ENCODE data around the gene AIP.

AIP gene

DNA sequence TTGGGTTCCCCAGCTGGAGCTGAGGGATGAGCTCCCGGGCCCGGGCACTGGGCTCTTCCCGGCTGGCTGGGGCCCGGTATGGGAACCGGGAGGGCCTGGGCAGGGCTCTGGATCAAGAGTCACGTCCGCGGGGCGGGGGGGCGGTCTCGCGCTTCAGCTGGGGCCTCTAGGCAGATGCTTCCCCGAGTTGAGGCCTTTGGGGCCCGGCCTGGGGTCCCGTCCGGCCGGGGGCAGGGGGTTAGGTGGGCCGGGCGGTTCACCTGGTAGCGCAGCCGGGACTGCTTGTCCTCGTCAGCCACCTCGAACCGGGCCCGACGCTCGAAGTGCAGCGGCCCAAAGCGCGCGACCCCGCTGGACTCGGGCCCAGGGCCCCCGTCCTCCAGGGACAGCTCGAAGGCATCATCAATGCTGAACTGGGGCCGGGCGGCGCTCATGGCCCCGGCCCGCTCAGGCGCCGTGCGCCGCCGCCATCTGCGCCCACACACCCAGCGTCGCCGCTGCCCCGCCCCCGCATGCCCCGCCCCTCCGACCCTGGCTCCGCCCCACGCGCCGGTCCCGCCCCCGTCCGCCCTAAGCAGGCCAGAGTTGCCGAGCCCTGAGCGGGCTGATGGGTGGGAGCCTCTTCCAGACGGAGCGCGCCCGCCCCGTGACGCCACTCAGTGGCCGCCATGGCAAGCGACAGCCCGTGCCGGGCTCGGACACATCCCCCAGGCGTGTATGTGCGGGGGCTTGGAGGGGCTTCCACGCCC lies 13.9 kb upstream of the AIP start, which contains the start of gene TMEM134 (continued):
- TF ChIP-seq WT1 (tag by site-specific recombination; IDR thresholded peaks at IDR 0.05) (no peak), MYNN (tag by site-specific recombination; IDR thresholded peaks at IDR 0.05; ENCODE audit: borderline replicate concordance) (no peak), ZNF514 (tag by site-specific recombination; IDR thresholded peaks at IDR 0.05) (no peak), ZNF214 (tag by site-specific recombination; IDR thresholded peaks at IDR 0.05; ENCODE audit: borderline replicate concordance) (no peak), ZNF629 (tag by site-specific recombination; IDR thresholded peaks at IDR 0.05) (peak; percentile 48; the same call in 1 of the 2 replicates), ZEB2 (tag by site-specific recombination; IDR thresholded peaks at IDR 0.05) (no peak), ZNF433 (tag by site-specific recombination; IDR thresholded peaks at IDR 0.05; ENCODE audit: low read depth) (no peak), ZNF660 (tag by site-specific recombination; IDR thresholded peaks at IDR 0.05) (no peak), SALL2 (tag by site-specific recombination; IDR thresholded peaks at IDR 0.05; ENCODE audit: borderline replicate concordance) (no peak), ZNF335 (tag by site-specific recombination; conservative IDR thresholded peaks at IDR 0.05) (peak; percentile 69), ZNF747 (tag by site-specific recombination; IDR thresholded peaks at IDR 0.05) (no peak), ZNF23 (tag by site-specific recombination; IDR thresholded peaks at IDR 0.05; ENCODE audit: borderline replicate concordance) (no peak), ZNF169 (tag by site-specific recombination; IDR thresholded peaks at IDR 0.05) (no peak), ZNF701 (tag by site-specific recombination; IDR thresholded peaks at IDR 0.05) (no peak), KLF16 (tag by site-specific recombination; IDR thresholded peaks at IDR 0.05) (no peak), ZNF549 (tag by site-specific recombination; IDR thresholded peaks at IDR 0.05) (no peak), FEZF1 (tag by site-specific recombination; IDR thresholded peaks at IDR 0.05) (no peak), ZNF530 (tag by site-specific recombination; IDR thresholded peaks at IDR 0.05; ENCODE audit: low read depth) (no peak), KLF1 (tag by site-specific recombination; IDR thresholded peaks at IDR 0.05) (peak; percentile 17; the same call in 1 of the 2 replicates), ZNF48 (tag by site-specific recombination; IDR thresholded peaks at IDR 0.05) (no peak)
- TF ChIP-seq, protein P1, sequence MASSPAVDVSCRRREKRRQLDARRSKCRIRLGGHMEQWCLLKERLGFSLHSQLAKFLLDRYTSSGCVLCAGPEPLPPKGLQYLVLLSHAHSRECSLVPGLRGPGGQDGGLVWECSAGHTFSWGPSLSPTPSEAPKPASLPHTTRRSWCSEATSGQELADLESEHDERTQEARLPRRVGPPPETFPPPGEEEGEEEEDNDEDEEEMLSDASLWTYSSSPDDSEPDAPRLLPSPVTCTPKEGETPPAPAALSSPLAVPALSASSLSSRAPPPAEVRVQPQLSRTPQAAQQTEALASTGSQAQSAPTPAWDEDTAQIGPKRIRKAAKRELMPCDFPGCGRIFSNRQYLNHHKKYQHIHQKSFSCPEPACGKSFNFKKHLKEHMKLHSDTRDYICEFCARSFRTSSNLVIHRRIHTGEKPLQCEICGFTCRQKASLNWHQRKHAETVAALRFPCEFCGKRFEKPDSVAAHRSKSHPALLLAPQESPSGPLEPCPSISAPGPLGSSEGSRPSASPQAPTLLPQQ (tag by site-specific recombination; IDR thresholded peaks at IDR 0.05) = 0 out of 2 replicates have a peak, but pooled peaks have one; percentile 20
- TF ChIP-seq, protein P2, sequence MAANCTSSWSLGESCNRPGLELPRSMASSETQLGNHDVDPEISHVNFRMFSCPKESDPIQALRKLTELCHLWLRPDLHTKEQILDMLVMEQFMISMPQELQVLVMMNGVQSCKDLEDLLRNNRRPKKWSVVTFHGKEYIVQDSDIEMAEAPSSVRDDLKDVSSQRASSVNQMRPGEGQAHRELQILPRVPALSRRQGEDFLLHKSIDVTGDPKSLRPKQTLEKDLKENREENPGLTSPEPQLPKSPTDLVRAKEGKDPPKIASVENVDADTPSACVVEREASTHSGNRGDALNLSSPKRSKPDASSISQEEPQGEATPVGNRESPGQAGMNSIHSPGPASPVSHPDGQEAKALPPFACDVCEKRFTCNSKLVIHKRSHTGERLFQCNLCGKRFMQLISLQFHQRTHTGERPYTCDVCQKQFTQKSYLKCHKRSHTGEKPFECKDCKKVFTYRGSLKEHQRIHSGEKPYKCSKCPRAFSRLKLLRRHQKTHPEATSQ (tag by site-specific recombination; IDR thresholded peaks at IDR 0.05) = 0 out of 2 replicates have a peak, but pooled peaks have one; percentile 60
- TF ChIP-seq, protein P3, sequence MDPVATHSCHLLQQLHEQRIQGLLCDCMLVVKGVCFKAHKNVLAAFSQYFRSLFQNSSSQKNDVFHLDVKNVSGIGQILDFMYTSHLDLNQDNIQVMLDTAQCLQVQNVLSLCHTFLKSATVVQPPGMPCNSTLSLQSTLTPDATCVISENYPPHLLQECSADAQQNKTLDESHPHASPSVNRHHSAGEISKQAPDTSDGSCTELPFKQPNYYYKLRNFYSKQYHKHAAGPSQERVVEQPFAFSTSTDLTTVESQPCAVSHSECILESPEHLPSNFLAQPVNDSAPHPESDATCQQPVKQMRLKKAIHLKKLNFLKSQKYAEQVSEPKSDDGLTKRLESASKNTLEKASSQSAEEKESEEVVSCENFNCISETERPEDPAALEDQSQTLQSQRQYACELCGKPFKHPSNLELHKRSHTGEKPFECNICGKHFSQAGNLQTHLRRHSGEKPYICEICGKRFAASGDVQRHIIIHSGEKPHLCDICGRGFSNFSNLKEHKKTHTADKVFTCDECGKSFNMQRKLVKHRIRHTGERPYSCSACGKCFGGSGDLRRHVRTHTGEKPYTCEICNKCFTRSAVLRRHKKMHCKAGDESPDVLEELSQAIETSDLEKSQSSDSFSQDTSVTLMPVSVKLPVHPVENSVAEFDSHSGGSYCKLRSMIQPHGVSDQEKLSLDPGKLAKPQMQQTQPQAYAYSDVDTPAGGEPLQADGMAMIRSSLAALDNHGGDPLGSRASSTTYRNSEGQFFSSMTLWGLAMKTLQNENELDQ (tag by site-specific recombination; IDR thresholded peaks at IDR 0.05; ENCODE audit: low read depth) = no peak
- TF ChIP-seq, protein P4, sequence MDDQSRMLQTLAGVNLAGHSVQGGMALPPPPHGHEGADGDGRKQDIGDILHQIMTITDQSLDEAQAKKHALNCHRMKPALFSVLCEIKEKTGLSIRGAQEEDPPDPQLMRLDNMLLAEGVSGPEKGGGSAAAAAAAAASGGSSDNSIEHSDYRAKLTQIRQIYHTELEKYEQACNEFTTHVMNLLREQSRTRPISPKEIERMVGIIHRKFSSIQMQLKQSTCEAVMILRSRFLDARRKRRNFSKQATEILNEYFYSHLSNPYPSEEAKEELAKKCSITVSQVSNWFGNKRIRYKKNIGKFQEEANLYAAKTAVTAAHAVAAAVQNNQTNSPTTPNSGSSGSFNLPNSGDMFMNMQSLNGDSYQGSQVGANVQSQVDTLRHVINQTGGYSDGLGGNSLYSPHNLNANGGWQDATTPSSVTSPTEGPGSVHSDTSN (CRISPR knock-in tag; IDR thresholded peaks at IDR 0.05) = peak; percentile 79; the same call in 1 of the 2 replicates
- TF ChIP-seq, protein P5, sequence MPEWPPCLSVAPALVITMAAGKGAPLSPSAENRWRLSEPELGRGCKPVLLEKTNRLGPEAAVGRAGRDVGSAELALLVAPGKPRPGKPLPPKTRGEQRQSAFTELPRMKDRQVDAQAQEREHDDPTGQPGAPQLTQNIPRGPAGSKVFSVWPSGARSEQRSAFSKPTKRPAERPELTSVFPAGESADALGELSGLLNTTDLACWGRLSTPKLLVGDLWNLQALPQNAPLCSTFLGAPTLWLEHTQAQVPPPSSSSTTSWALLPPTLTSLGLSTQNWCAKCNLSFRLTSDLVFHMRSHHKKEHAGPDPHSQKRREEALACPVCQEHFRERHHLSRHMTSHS (tag by site-specific recombination; IDR thresholded peaks at IDR 0.05) = no peak
- TF ChIP-seq, protein P6, sequence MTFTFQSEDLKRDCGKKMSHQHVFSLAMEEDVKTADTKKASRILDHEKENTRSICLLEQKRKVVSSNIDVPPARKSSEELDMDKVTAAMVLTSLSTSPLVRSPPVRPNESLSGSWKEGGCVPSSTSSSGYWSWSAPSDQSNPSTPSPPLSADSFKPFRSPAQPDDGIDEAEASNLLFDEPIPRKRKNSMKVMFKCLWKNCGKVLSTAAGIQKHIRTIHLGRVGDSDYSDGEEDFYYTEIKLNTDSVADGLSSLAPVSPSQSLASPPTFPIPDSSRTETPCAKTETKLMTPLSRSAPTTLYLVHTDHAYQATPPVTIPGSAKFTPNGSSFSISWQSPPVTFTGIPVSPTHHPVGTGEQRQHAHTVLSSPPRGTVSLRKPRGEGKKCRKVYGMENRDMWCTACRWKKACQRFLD (tag by site-specific recombination; IDR thresholded peaks at IDR 0.05) = no peak
- TF ChIP-seq, protein P7, sequence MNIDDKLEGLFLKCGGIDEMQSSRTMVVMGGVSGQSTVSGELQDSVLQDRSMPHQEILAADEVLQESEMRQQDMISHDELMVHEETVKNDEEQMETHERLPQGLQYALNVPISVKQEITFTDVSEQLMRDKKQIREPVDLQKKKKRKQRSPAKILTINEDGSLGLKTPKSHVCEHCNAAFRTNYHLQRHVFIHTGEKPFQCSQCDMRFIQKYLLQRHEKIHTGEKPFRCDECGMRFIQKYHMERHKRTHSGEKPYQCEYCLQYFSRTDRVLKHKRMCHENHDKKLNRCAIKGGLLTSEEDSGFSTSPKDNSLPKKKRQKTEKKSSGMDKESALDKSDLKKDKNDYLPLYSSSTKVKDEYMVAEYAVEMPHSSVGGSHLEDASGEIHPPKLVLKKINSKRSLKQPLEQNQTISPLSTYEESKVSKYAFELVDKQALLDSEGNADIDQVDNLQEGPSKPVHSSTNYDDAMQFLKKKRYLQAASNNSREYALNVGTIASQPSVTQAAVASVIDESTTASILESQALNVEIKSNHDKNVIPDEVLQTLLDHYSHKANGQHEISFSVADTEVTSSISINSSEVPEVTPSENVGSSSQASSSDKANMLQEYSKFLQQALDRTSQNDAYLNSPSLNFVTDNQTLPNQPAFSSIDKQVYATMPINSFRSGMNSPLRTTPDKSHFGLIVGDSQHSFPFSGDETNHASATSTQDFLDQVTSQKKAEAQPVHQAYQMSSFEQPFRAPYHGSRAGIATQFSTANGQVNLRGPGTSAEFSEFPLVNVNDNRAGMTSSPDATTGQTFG (tag by site-specific recombination; IDR thresholded peaks at IDR 0.05; ENCODE audit: borderline replicate concordance) = no peak

Data from HEK293 (cell line).